Nephron (organoid): Measurements from ENCODE around the gene TCF12.

Experiments
- H3K27ac Mint-ChIP-seq, 3 experiments: 2 replicates each; pipeline ENCODE4 v1.8.0; 2020; ENCODE audit warnings: mixed read lengths in 3 of 3, mild to moderate bottlenecking in 2 of 3, moderate library complexity in 1 of 3
- H3K27me3 Mint-ChIP-seq: 2 replicates; pipeline ENCODE4 v1.8.0; 2021; ENCODE audit warnings: low read depth, mild to moderate bottlenecking, moderate library complexity, mixed read lengths
- H3K36me3 Mint-ChIP-seq: 2 replicates; pipeline ENCODE4 v1.8.0; 2020; ENCODE audit warnings: low read depth, mixed read lengths
- H3K4me1 Mint-ChIP-seq: 2 replicates; pipeline ENCODE4 v1.8.0; 2020; ENCODE audit warnings: mixed read lengths
- H3K4me3 Mint-ChIP-seq, 3 experiments: 2 replicates each; pipeline ENCODE4 v1.8.0; 2020; ENCODE audit warnings: mild to moderate bottlenecking in 3 of 3, mixed read lengths in 3 of 3, moderate library complexity in 2 of 3
- H3K9me3 Mint-ChIP-seq: 2 replicates; pipeline ENCODE4 v1.8.0; 2020; ENCODE audit warnings: mixed read lengths
- TF ChIP-seq, protein P1 (sequence below), 3 experiments: fragments of 200-600 bp; sonication (generic); IDR thresholded peaks; one replicate each; pipeline ENCODE4 v1.5.0; 2021; ENCODE audit warnings: antibody characterized with exemption in 3 of 3; ENCODE audit not compliant: unreplicated experiment in 3 of 3

The TCF12 gene

DNA sequence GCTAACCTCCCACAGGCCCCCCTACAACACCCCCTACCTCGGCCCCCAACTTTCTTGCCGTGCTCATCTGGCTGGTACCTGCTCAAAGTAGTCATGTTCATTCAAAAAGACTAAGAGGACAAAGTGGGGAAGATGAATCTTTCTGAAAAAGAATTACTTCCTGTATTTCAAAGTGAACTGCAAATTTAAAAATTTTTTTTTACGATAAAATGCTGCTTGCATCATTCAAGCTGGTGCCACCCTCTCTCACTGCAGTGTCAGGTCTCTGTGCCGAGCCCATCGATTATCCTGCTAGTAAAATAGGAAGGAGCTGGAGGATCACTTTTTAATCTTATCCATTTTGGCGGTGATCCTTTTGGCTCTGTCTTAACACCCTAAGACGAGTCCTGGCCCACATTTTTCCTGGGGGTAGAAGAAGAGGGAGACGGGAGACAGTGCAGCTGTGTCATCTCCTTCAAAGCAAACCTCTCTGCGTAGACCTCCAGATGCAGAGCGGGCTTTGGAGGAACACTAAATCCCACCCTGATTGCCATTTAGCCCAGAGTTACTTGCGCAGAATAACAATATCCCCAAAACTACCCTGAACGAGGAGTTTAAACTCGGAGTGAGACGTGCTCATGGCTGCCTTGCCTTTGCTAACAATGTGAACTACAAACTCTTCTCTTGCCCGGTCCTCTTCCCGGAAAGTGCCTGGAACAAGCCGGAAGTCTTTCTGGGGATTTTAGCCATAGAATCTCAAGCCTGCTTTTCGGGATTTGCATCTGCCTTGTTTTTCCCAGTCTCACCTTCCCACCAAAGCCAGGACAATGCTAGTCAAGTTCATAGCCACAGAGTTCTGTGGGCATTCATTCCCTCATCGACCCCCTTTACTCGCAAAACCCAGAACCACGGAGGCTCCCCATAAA, 391.7 kb downstream of the TCF12 start:
- Mint-ChIP-seq H3K36me3 (no peaks in the 10 kb centered on the region), H3K27ac (peak overlapping the region in 2 of 3 experiments; percentile 24 to 34), H3K9me3 (peaks cover 1% of the 10 kb centered on the region), H3K27me3 (no peaks in the 10 kb centered on the region), H3K4me3 (no peak overlapping the region), H3K4me1 (peaks cover 45% of the 10 kb centered on the region)
- TF ChIP-seq, protein P1, sequence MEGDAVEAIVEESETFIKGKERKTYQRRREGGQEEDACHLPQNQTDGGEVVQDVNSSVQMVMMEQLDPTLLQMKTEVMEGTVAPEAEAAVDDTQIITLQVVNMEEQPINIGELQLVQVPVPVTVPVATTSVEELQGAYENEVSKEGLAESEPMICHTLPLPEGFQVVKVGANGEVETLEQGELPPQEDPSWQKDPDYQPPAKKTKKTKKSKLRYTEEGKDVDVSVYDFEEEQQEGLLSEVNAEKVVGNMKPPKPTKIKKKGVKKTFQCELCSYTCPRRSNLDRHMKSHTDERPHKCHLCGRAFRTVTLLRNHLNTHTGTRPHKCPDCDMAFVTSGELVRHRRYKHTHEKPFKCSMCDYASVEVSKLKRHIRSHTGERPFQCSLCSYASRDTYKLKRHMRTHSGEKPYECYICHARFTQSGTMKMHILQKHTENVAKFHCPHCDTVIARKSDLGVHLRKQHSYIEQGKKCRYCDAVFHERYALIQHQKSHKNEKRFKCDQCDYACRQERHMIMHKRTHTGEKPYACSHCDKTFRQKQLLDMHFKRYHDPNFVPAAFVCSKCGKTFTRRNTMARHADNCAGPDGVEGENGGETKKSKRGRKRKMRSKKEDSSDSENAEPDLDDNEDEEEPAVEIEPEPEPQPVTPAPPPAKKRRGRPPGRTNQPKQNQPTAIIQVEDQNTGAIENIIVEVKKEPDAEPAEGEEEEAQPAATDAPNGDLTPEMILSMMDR (IDR thresholded peaks at IDR 0.05; ENCODE audit: unreplicated experiment in 3 of 3) = no peak

DNA sequence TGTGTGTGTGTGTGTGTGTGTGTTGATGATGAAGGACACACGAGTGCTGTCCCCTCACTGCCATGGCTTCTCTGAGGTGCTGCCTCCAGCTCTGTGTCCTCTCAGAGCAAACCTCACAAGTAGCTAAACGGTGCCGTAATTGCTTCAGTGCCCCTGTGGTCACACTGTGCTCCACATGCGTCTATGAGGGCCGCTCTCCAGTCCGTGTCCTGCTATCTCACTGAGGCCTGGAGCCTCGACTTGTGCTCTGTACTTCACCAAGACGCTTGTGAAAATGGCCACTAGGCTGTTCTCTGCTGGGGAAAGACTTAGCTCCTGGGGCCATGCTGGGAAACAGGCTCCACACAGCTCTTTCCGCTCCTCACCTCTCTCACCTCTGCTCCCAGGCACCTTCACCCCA, 392.4 kb downstream of the TCF12 start:
- Mint-ChIP-seq H3K9me3 (peaks cover 3% of the 10 kb centered on the region), H3K27ac (peak overlapping the region in 1 of 3 experiments; percentile 24), H3K27me3 (no peaks in the 10 kb centered on the region), H3K4me1 (peaks cover 41% of the 10 kb centered on the region), H3K36me3 (no peaks in the 10 kb centered on the region), H3K4me3 (no peak overlapping the region)
- TF ChIP-seq, protein P1 (IDR thresholded peaks at IDR 0.05; ENCODE audit: unreplicated experiment in 3 of 3) = no peak

DNA sequence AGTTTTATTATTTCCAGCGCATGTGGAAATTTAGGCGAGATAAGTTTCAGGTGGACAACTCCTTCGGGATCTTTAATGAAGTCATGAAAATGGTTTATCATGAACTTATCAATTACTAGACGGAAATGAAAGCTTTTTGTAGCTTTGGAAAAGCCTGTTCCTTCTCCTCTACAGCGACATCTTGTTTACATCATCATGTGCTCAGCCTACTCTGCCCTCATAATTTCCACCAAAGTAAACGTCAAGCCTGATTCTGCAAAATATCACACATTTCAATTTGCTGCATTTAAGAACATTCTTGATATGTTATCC, 393.5 kb downstream of the TCF12 start:
- H3K4me3 Mint-ChIP-seq = no peak overlapping the region
- H3K9me3 Mint-ChIP-seq = peaks cover 3% of the 10 kb centered on the region
- no peak overlapping the region for H3K27ac Mint-ChIP-seq
- no peaks in the 10 kb centered on the region for H3K27me3 Mint-ChIP-seq
- no peaks in the 10 kb centered on the region for H3K36me3 Mint-ChIP-seq
- TF ChIP-seq, protein P1 (IDR thresholded peaks at IDR 0.05; ENCODE audit: unreplicated experiment in 3 of 3) = no peak
- peaks cover 36% of the 10 kb centered on the region for H3K4me1 Mint-ChIP-seq

DNA sequence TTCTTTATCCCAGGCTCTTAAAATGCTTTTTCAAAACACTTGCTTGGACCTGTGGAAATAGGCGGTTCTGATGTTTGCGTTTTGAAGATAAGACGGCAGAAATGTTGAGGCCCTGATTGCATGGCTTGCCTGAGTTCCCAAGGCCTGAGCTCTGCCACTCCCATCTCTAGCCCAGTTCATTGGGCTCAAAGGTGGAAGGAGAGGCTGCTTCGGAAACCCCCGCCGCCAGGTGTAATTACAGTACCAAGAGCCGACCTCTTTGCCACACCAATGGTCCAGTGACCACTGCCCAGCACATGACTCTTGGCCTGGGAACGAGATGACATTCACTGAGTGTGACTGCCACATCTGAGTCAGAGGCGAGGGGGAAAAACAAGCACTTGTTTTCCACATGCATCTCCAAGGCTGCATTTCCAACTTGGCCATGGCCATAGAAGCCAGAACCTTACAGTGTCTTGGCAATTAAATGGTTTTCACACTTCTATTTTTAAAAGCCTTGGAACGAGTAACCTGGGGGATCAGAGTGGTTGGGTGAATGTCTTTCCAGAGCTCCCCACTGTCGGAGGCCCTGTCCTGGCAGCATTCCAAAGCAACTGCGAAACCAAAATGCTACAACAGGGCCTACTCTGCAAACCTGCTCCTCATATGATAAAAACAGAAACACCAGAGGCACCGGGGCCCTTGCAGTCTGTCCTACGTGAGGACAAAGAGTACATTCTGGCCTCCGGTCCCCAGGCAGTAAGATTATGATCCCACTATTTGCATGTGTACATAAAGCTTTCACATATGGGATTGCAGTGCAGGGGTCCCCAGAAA, 394.1 kb downstream of the TCF12 start:
- TF ChIP-seq, protein P1 (IDR thresholded peaks at IDR 0.05; ENCODE audit: unreplicated experiment in 3 of 3) = no peak
- Mint-ChIP-seq H3K9me3 (peaks cover 3% of the 10 kb centered on the region), H3K4me3 (no peak overlapping the region), H3K36me3 (no peaks in the 10 kb centered on the region), H3K27me3 (peaks cover 4% of the 10 kb centered on the region), H3K4me1 (peaks cover 30% of the 10 kb centered on the region), H3K27ac (peak overlapping the region; percentile 26 to 48 (median 29))

DNA sequence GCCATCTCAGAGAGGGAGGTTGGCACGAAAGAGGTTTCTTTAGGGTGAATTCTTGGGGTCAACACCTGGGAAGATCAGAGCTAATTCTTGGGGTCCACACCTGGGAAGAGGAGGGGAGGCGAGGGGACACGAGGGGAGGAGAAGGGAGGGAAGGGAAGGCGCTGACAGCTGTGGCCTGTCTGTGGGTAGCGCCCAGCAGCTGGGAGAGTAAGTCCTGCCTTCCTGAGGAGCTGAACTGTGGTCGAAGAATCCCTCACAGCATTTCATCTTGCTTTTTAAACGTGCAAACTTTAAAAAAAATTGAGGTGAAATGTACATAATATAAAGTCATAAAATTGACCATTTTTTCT, 394.7 kb downstream of the TCF12 start:
- Mint-ChIP-seq H3K4me3 (no peak overlapping the region), H3K4me1 (peaks cover 24% of the 10 kb centered on the region), H3K27me3 (peaks cover 5% of the 10 kb centered on the region), H3K9me3 (peaks cover 3% of the 10 kb centered on the region), H3K36me3 (no peaks in the 10 kb centered on the region), H3K27ac (peak overlapping the region; percentile 26 to 48 (median 29))
- TF ChIP-seq, protein P1 (IDR thresholded peaks at IDR 0.05; ENCODE audit: unreplicated experiment in 3 of 3) = no peak
